HAP-1 (cell line): ENCODE measurements around the gene HEPACAM.

ENCODE experiments used
- DNase-seq, 2 experiments: peaks; one replicate each; pipeline ENCODE4 v3.0.0-alpha.2; 2016 to 2020; ENCODE audit warnings: low spot score in 2 of 2
- H3K27me3 ChIP-seq: fragments of 250-450 bp; sonication (Bioruptor Pico); 2 replicates; pipeline ENCODE4 v1.5.1; 2020; ENCODE audit warnings: low read depth, mild to moderate bottlenecking, moderate library complexity
- H3K36me3 ChIP-seq: fragments of 250-450 bp; sonication (Bioruptor Pico); replicated peaks from 2 replicates; pipeline ENCODE4 v1.5.1; 2020; ENCODE audit warnings: mild to moderate bottlenecking
- H3K4me1 ChIP-seq: fragments of 250-450 bp; sonication (Bioruptor Pico); 2 replicates; pipeline ENCODE4 v1.5.1; 2020; ENCODE audit warnings: mild to moderate bottlenecking
- H3K4me3 ChIP-seq: fragments of 250-450 bp; sonication (Bioruptor Pico); 2 replicates; pipeline ENCODE4 v1.5.1; 2020; ENCODE audit warnings: mild to moderate bottlenecking, moderate library complexity
- H3K9me3 ChIP-seq: fragments of 250-450 bp; sonication (Bioruptor Pico); 2 replicates; pipeline ENCODE4 v1.5.1; 2020; ENCODE audit warnings: mild to moderate bottlenecking, moderate library complexity
- in situ Hi-C: fragments of 300-500 bp; cut with MboI; formaldehyde crosslinking; loops from 3 replicates; pipeline ENCODE4 v1.14.3; 2020; ENCODE audit warnings: low sequenced_read_pairs, inconsistent platforms, mixed read lengths

Gene HEPACAM

GRCh38 chr11:124953753-124954589 is 18.1 kb upstream of the HEPACAM start, which contains the start of gene CCDC15:
Gene CCDC15 (plus strand): TSS chr11:124954202. CDS start chr11:124954733, 531 bp downstream.
- H3K4me3 ChIP-seq = peak within 1 kb of the TSS; percentile 62
- H3K27me3 ChIP-seq = no peaks in the 10 kb centered on the region; the same call in 1 of the 2 replicates
- in situ Hi-C loops = loop anchor here (25.0 kb wide), 1 partner anchor 933 kb away; the partner anchor contains the start of gene HYLS1
- H3K4me1 ChIP-seq = peaks cover 9% of the 10 kb centered on the region
- DNase-seq = peak; percentile 98 to 99
- H3K9me3 ChIP-seq = no peaks in the 10 kb centered on the region
- H3K36me3 ChIP-seq = no peaks in the 10 kb centered on the region

DNA sequence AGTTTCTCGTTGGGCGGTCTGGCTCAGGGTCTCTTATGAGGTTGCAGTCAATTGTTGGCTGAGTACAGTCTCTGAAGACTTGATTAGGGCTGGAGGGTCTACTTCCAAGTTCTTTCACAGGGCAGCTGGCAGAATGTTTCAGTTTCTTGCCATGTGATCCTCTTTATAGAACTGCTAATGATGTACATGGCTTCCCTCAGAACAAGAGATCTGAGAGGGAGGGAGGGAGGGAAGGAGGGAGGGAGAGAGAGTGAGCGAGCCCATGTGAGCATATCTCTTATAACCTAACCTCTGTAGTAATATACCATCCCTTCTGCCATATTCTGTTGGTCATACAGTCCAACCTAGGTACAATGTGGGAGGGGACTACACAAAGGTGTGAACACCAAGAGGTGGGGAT is 15.5 kb upstream of the HEPACAM start:
- H3K4me3 ChIP-seq = no peak overlapping the region
- H3K27me3 ChIP-seq = no peaks in the 10 kb centered on the region; the same call in 1 of the 2 replicates
- H3K36me3 ChIP-seq = no peaks in the 10 kb centered on the region
- no peak for DNase-seq
- peaks cover 9% of the 10 kb centered on the region for H3K4me1 ChIP-seq
- H3K9me3 ChIP-seq = no peaks in the 10 kb centered on the region
- in situ Hi-C loops = loop anchor here (25.0 kb wide), 1 partner anchor 936 kb away; the partner anchor contains the start of gene HYLS1

DNA sequence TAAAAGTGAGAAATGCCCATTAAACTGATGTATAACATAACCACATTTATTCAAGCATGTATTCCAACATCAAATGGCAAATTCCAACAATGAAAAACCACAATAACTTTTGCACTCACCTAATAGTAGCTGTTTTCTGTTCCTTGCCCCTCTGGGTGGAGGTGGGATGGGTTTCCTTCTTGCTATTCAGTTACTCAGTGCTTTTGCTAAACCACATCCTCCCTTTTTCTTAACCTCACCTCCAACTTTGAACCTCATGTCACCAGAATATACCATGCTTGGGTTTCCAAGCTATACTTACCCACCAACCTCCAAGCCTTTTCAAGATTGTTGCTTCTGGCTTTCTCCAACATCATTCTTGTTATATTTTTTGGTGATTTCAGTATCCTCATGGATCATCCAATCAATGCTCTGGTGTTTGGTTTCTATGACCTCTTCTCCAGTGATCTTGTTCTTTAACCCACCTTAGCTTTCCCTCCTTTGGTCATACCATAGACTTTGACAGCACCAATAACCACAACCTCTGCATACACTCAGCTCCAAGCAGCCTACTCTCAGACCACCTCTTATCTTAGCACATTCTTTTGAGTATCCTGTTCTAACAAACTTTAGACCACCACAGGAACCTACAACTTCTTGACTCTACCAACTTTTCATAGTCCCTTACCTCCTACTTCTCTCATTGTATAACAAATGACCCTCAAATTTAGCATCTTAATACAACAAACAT is 14.9 kb upstream of the HEPACAM start:
- Histone ChIP-seq H3K4me1 (peaks cover 9% of the 10 kb centered on the region), H3K4me3 (no peak overlapping the region)
- in situ Hi-C loops = loop anchor here (25.0 kb wide), 1 partner anchor 937 kb away; the partner anchor contains the start of gene HYLS1

GRCh38 chr11:124946735-124947141 is 10.9 kb upstream of the HEPACAM start:
- Histone ChIP-seq H3K4me1 (no peaks in the 10 kb centered on the region), H3K36me3 (no peaks in the 10 kb centered on the region), H3K9me3 (no peaks in the 10 kb centered on the region), H3K27me3 (peaks cover 3% of the 10 kb centered on the region; the same call in 1 of the 2 replicates), H3K4me3 (no peak overlapping the region)
- in situ Hi-C loops = no loop called here
- no peak for DNase-seq

More for the DNA sequence above, 14.9 kb upstream of the HEPACAM start:
- no peak for DNase-seq
- H3K27me3 ChIP-seq = no peaks in the 10 kb centered on the region; the same call in 1 of the 2 replicates
- no peaks in the 10 kb centered on the region for H3K9me3 ChIP-seq
- H3K36me3 ChIP-seq = no peaks in the 10 kb centered on the region

GRCh38 chr11:124945826-124946225 is 10.0 kb upstream of the HEPACAM start:
- Histone ChIP-seq H3K4me3 (no peak overlapping the region), H3K36me3 (no peaks in the 10 kb centered on the region), H3K27me3 (peaks cover 3% of the 10 kb centered on the region; the same call in 1 of the 2 replicates), H3K4me1 (no peaks in the 10 kb centered on the region), H3K9me3 (no peaks in the 10 kb centered on the region)
- no peak for DNase-seq
- in situ Hi-C loops = no loop called here

- H3K4me1 ChIP-seq = no peaks in the 10 kb centered on the region
- no peak for DNase-seq
- no peaks in the 10 kb centered on the region for H3K9me3 ChIP-seq
- H3K36me3 ChIP-seq = no peaks in the 10 kb centered on the region
- H3K4me3 ChIP-seq = no peak overlapping the region
- H3K27me3 ChIP-seq = peaks cover 8% of the 10 kb centered on the region
- in situ Hi-C loops = no loop called here
These were observed 8.7 kb upstream of the HEPACAM start for GRCh38 chr11:124944565-124944964.

GRCh38 chr11:124943741-124944140 is 7.9 kb upstream of the HEPACAM start:
- in situ Hi-C loops = no loop called here
- Histone ChIP-seq H3K9me3 (no peaks in the 10 kb centered on the region), H3K4me3 (no peak overlapping the region), H3K36me3 (no peaks in the 10 kb centered on the region), H3K27me3 (peaks cover 10% of the 10 kb centered on the region), H3K4me1 (no peaks in the 10 kb centered on the region)
- DNase-seq = no peak

DNA sequence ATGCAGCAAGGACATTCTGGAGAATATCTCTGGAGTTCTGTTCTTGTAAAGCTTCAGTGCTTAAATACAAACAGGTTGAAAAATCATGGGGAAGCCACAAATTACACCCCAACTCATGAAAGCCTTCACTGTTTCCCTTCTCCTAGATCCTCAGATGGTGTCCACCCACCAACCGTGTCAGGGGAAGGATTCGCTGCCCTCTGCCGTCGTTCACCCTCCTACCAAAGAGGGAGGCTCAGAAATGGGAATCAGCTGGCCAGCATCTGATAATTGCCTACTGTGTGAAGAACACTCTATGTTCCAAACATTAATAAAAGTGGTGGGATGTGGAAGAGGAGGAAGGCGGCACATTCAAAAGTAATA is 7.4 kb upstream of the HEPACAM start:
- in situ Hi-C loops = no loop called here
- DNase-seq = no peak
- H3K27me3 ChIP-seq = peaks cover 10% of the 10 kb centered on the region

GRCh38 chr11:124942466-124943253 is 6.8 kb upstream of the HEPACAM start:
- DNase-seq = no peak
- in situ Hi-C loops = no loop called here
- no peaks in the 10 kb centered on the region for H3K9me3 ChIP-seq
- no peaks in the 10 kb centered on the region for H3K36me3 ChIP-seq
- no peak overlapping the region for H3K4me3 ChIP-seq
- H3K27me3 ChIP-seq = peaks cover 10% of the 10 kb centered on the region
- no peaks in the 10 kb centered on the region for H3K4me1 ChIP-seq

More for the DNA sequence above, 7.4 kb upstream of the HEPACAM start:
- Histone ChIP-seq H3K4me3 (no peak overlapping the region), H3K9me3 (no peaks in the 10 kb centered on the region), H3K4me1 (no peaks in the 10 kb centered on the region), H3K36me3 (no peaks in the 10 kb centered on the region)

DNA sequence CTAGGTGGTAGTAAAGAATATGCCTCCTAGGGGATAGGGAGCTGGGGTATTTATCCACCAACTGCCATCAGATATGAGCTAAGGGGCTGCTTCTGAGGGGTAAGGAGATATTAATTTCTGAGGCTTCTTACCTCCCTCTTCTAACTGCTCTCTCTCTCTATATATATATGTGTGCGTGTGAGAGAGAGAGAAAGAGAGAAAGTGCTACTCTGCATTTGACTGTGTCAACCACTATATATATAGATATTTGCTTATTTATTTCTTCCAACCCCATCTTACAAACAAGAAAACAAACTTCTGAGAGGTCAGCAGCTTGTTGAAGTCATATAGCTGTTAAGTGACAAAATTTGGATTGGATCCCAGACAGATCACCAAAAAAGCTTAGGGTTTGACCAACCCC is 5.9 kb upstream of the HEPACAM start:
- Histone ChIP-seq H3K27me3 (peaks cover 19% of the 10 kb centered on the region), H3K4me1 (no peaks in the 10 kb centered on the region), H3K36me3 (no peaks in the 10 kb centered on the region), H3K4me3 (no peak overlapping the region), H3K9me3 (no peaks in the 10 kb centered on the region)
- no peak for DNase-seq
- in situ Hi-C loops = no loop called here

- in situ Hi-C loops = no loop called here
- H3K4me3 ChIP-seq = no peak overlapping the region
- no peaks in the 10 kb centered on the region for H3K36me3 ChIP-seq
- peaks cover 29% of the 10 kb centered on the region for H3K27me3 ChIP-seq
- DNase-seq = no peak
- no peaks in the 10 kb centered on the region for H3K4me1 ChIP-seq
- H3K9me3 ChIP-seq = no peaks in the 10 kb centered on the region
These were observed 3.1 kb upstream of the HEPACAM start for GRCh38 chr11:124938970-124939369.

- Histone ChIP-seq H3K36me3 (no peaks in the 10 kb centered on the region), H3K4me3 (no peak overlapping the region), H3K9me3 (no peaks in the 10 kb centered on the region), H3K4me1 (no peaks in the 10 kb centered on the region), H3K27me3 (peaks cover 29% of the 10 kb centered on the region)
- in situ Hi-C loops = no loop called here
- DNase-seq = no peak
These were observed 2.4 kb upstream of the HEPACAM start for GRCh38 chr11:124938206-124938765.

- peaks cover 29% of the 10 kb centered on the region for H3K27me3 ChIP-seq
- no peaks in the 10 kb centered on the region for H3K4me1 ChIP-seq
- no peaks in the 10 kb centered on the region for H3K9me3 ChIP-seq
- H3K36me3 ChIP-seq = no peaks in the 10 kb centered on the region
- no peak for DNase-seq
- H3K4me3 ChIP-seq = no peak overlapping the region
- in situ Hi-C loops = no loop called here
These were observed 1.6 kb upstream of the HEPACAM start for GRCh38 chr11:124937336-124937935.
